GM12878 (cell line): ENCODE results near the gene CFL2. TPM values are rescaled to one million over a fixed set of nuclear protein-coding genes. Genes with fewer than 3 reads are reported as not detected.

Source experiments
- ATAC-seq: fragments of 200-7000 bp; cut with Tn5 transposase; 3 replicates; pipeline ENCODE4 v1.9.1; 2020; ENCODE audit warnings: mild to moderate bottlenecking, moderate library complexity
- BruUV-seq: library from RNA; stranded (reverse); fragments of 400-500 nt; replicated peaks from 2 replicates; lab custom pipeline; 2021; lab: Mats Ljungman, UMichigan
- CTCF ChIA-PET: fragments of 300-600 bp; sonication (Branson Sonifier 250); formaldehyde crosslinking; extraction: SDS; loops from one replicate; lab custom pipeline; 2021; ENCODE audit warnings: inconsistent platforms; lab: Yijun Ruan, JAX
- POLR2A ChIA-PET: fragments of 350-600 bp; formaldehyde crosslinking; extraction: SDS; loops from one replicate; lab custom pipeline; 2021; ENCODE audit warnings: inconsistent platforms; lab: Charles Lee
- RAD21 ChIA-PET: fragments of 300-600 bp; sonication (Branson Sonifier 250); formaldehyde crosslinking; loops from one replicate; lab custom pipeline; 2023; ENCODE audit warnings: antibody characterized with exemption; ENCODE audit not compliant: unreplicated experiment; lab: Charles Lee
- SMC1A ChIA-PET: fragments of 300-600 bp; sonication (Branson Sonifier 250); formaldehyde crosslinking; loops from one replicate; lab custom pipeline; 2023; ENCODE audit not compliant: unreplicated experiment, uncharacterized antibody; lab: Charles Lee
- DNase-seq: peaks from one replicate; pipeline ENCODE4 v3.0.0-alpha.2; 2011; ENCODE audit warnings: low read depth, low spot score
- FAIRE-seq: peaks from 3 replicates; lab custom pipeline; 2011; peaks lifted over from hg19 to GRCh38; lab: Jason Lieb, UNC
- H2AFZ ChIP-seq: 2 replicates; pipeline ENCODE4 v1.6.0; 2011; ENCODE audit warnings: low read depth, low read length, control low read depth; ENCODE audit not compliant: control insufficient read depth
- H3K27ac ChIP-seq: 2 replicates; pipeline ENCODE4 v1.5.1; 2011; ENCODE audit warnings: control low read depth; ENCODE audit not compliant: control insufficient read depth, insufficient read depth
- H3K27me3 ChIP-seq, 2 experiments: replicated peaks in 1 of 2; 2 replicates each; pipeline versions ENCODE4 v1.6.0 to v1.6.1; 2011; ENCODE audit warnings: low read length in 1 of 2; ENCODE audit not compliant: control insufficient read depth in 2 of 2, insufficient read depth in 2 of 2
- H3K36me3 ChIP-seq, 2 experiments: 2 replicates each; pipeline ENCODE4 v1.5.1; 2011; ENCODE audit warnings: low read length in 1 of 2; ENCODE audit not compliant: control insufficient read depth in 2 of 2, insufficient read depth in 2 of 2
- H3K4me1 ChIP-seq: 2 replicates; pipeline ENCODE4 v1.6.1; 2011; ENCODE audit warnings: mild to moderate bottlenecking, low read length, moderate library complexity, mixed read lengths; ENCODE audit not compliant: control insufficient read depth, insufficient read depth
- H3K4me2 ChIP-seq: 2 replicates; pipeline ENCODE4 v1.6.0; 2011; ENCODE audit warnings: control low read depth; ENCODE audit not compliant: control insufficient read depth, insufficient read depth
- H3K4me3 ChIP-seq: fragments of 200-600 bp; sonication (generic); 2 replicates; pipeline ENCODE4 v1.5.1; 2016
- H3K79me2 ChIP-seq: 2 replicates; pipeline ENCODE4 v1.6.0; 2011; ENCODE audit warnings: low read length; ENCODE audit not compliant: control insufficient read depth, insufficient read depth
- H3K9ac ChIP-seq: 2 replicates; pipeline ENCODE4 v1.8.0; 2011; ENCODE audit warnings: low read length, control low read depth, mixed read lengths; ENCODE audit not compliant: control insufficient read depth, insufficient read depth
- H3K9me3 ChIP-seq: replicated peaks from 3 replicates; pipeline ENCODE4 v1.5.1; 2011; ENCODE audit warnings: mild to moderate bottlenecking, low read length; ENCODE audit not compliant: control insufficient read depth, insufficient read depth
- H4K20me1 ChIP-seq: 2 replicates; pipeline ENCODE4 v1.6.0; 2011; ENCODE audit not compliant: control insufficient read depth, insufficient read depth
- BACH1 ChIP-seq: fragments of 450-650 bp; IDR thresholded peaks from 2 replicates; pipeline ENCODE4 v1.6.1; 2017; ENCODE audit warnings: mild to moderate bottlenecking, borderline replicate concordance
- CBFB ChIP-seq: IDR thresholded peaks from 2 replicates; pipeline ENCODE4 v1.6.1; 2016; ENCODE audit warnings: antibody characterized with exemption, low read depth
- HDGF ChIP-seq: fragments of 450-650 bp; IDR thresholded peaks from 2 replicates; pipeline ENCODE4 v1.6.1; 2016; ENCODE audit warnings: antibody characterized with exemption
- LARP7 ChIP-seq: fragments of 450-650 bp; IDR thresholded peaks from 2 replicates; pipeline ENCODE4 v1.6.1; 2017; ENCODE audit warnings: mild to moderate bottlenecking
- MEF2B ChIP-seq: fragments of 450-650 bp; IDR thresholded peaks from 2 replicates; pipeline ENCODE4 v1.6.1; 2018; ENCODE audit warnings: mild to moderate bottlenecking, moderate library complexity; ENCODE audit not compliant: partially characterized antibody, poor library complexity, severe bottlenecking
- MTA3 ChIP-seq: IDR thresholded peaks from 2 replicates; pipeline ENCODE4 v1.6.1; 2012; ENCODE audit warnings: low read length, inconsistent platforms, borderline replicate concordance
- MYB ChIP-seq: fragments of 150-350 bp; IDR thresholded peaks from 2 replicates; pipeline ENCODE4 v1.6.1; 2014; ENCODE audit warnings: mild to moderate bottlenecking, low read depth, low read length, borderline replicate concordance
- POLR2AphosphoS5 ChIP-seq: IDR thresholded peaks from 2 replicates; pipeline ENCODE4 v1.6.1; 2011; ENCODE audit warnings: mild to moderate bottlenecking, low read length, inconsistent platforms
- ZZZ3 ChIP-seq: IDR thresholded peaks from 2 replicates; pipeline ENCODE4 v1.6.1; 2011; ENCODE audit warnings: low read depth; ENCODE audit not compliant: control insufficient read depth, insufficient read length
- WGBS: methylation state at CpG from one replicate; pipeline ENCODE4 v1.1.6; 2016; ENCODE audit warnings: low lambda C conversion rate; ENCODE audit not compliant: insufficient replicate concordance, insufficient coverage; ENCODE audit errors: missing lambda C conversion rate; 5-methylcytosine and 5-hydroxymethylcytosine counted together
- in situ Hi-C: fragments of 300-500 bp; cut with MboI; formaldehyde crosslinking; loops from 9 replicates; pipeline ENCODE4 v1.14.3; 2018; ENCODE audit warnings: mixed read lengths
- intact Hi-C: fragments of 100-400 bp; cut with micrococcal nuclease; formaldehyde crosslinking; loops from one replicate; pipeline ENCODE4 v1.14.2; 2022; ENCODE audit not compliant: unreplicated experiment
- polyA plus RNA-seq, 11 experiments: library from polyadenylated mRNA; depleted of rRNA in 4 of 11; unstranded in 6 of 11; stranded (reverse) in 5 of 11; fragments of >200 nt; fragmentation: Nextera tagmentation in 4 of 11; fragmentation: Illumina TruSeq in 1 of 11; extraction: Ambion mirVana in 4 of 11; extraction: Trizol in 1 of 11; gene quantifications; 1 replicate in 1 of 11; 2 replicates in 10 of 11; pipeline versions ENCODE4 v1.2.1 to v1.2.3, GENCODE V29; 2011 to 2016; ENCODE audit warnings: inconsistent platforms in 2 of 11, missing spikeins in 2 of 11, low read depth in 1 of 11
- total RNA-seq, 4 experiments: library from RNA; depleted of rRNA in 3 of 4; stranded (reverse); fragments of >200 nt in 3 of 4; fragmentation: Illumina TruSeq in 1 of 4; extraction: Trizol in 1 of 4; gene quantifications; 2 replicates each; pipeline versions ENCODE4 v1.2.1 to v1.2.3, GENCODE V29; 2013 to 2021
- TF ChIP-seq, protein P1 (sequence below): fragments of 450-650 bp; IDR thresholded peaks from 2 replicates; pipeline ENCODE4 v1.6.1; 2017; ENCODE audit warnings: mild to moderate bottlenecking, low read depth, inconsistent platforms; ENCODE audit not compliant: poor library complexity, severe bottlenecking
- TF ChIP-seq, protein P2 (sequence below): fragments of 450-650 bp; formaldehyde crosslinking; IDR thresholded peaks from 2 replicates; pipeline ENCODE4 v1.4.0; 2022; ENCODE audit warnings: mild to moderate bottlenecking, moderate library complexity
- TF ChIP-seq, protein P3 (sequence below): fragments of 450-650 bp; formaldehyde crosslinking; IDR thresholded peaks from 2 replicates; pipeline ENCODE4 v1.5.0; 2022; ENCODE audit warnings: mild to moderate bottlenecking, missing genetic modification characterization
- TF ChIP-seq, protein P4 (sequence below): IDR thresholded peaks from 2 replicates; pipeline ENCODE4 v1.6.1; 2011; ENCODE audit warnings: mild to moderate bottlenecking, low read depth, low read length, moderate library complexity; ENCODE audit not compliant: insufficient replicate concordance

Gene CFL2
- total and polyA plus RNA-seq, 10 of the 15 experiments (the other 5 are each of a cell fraction or from before 2014, with no cell fraction given): 4.7 to 13.4 (median 8.4) TPM

DNA sequence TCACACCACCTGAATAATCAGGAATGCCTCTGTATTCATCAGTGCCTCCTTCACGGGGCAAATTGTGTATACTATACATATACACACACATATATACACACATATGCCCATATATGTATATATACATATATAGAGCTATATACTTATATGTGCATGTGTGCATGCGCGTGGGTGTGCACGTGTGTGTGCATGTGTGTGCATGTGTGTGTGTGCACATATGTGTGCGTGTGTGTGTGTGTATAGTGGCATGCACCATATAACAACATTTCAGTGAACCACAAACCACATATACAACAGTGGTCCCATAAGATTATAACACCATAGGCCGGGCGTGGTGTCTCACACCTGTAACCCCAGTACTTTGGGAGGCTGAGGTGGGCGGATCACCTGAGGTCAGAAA, 35.7 kb downstream of the CFL2 start:
- Histone ChIP-seq H4K20me1 (no peaks in the 10 kb centered on the region), H3K9ac (no peak overlapping the region), H2AFZ (no peak overlapping the region), H3K27me3 (no peaks in the 10 kb centered on the region), H3K9me3 (no peaks in the 10 kb centered on the region), H3K79me2 (no peaks in the 10 kb centered on the region), H3K36me3 (no peaks in the 10 kb centered on the region), H3K4me3 (no peak overlapping the region), H3K4me1 (no peaks in the 10 kb centered on the region), H3K4me2 (no peak overlapping the region), H3K27ac (no peak overlapping the region)
- CTCF ChIA-PET: interaction anchor here (2.8 kb wide), 1 partner anchor 44 kb away, joined by 15 read pairs; no protein-coding TSS in a partner anchor
- DNase-seq (no peak), ATAC-seq (no peak), FAIRE-seq (no peak)
- in situ Hi-C loops (no loop called here), intact Hi-C loops (no loop called here)
- RAD21 ChIA-PET: no interaction called here
- TF ChIP-seq ZZZ3 (no peak), MYB (no peak), POLR2AphosphoS5 (no peak), BACH1 (no peak), HDGF (no peak), CBFB (no peak), MEF2B (no peak), LARP7 (no peak), MTA3 (no peak)
- TF ChIP-seq, protein P1, sequence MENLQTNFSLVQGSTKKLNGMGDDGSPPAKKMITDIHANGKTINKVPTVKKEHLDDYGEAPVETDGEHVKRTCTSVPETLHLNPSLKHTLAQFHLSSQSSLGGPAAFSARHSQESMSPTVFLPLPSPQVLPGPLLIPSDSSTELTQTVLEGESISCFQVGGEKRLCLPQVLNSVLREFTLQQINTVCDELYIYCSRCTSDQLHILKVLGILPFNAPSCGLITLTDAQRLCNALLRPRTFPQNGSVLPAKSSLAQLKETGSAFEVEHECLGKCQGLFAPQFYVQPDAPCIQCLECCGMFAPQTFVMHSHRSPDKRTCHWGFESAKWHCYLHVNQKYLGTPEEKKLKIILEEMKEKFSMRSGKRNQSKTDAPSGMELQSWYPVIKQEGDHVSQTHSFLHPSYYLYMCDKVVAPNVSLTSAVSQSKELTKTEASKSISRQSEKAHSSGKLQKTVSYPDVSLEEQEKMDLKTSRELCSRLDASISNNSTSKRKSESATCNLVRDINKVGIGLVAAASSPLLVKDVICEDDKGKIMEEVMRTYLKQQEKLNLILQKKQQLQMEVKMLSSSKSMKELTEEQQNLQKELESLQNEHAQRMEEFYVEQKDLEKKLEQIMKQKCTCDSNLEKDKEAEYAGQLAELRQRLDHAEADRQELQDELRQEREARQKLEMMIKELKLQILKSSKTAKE: no peak
- TF ChIP-seq, protein P2, sequence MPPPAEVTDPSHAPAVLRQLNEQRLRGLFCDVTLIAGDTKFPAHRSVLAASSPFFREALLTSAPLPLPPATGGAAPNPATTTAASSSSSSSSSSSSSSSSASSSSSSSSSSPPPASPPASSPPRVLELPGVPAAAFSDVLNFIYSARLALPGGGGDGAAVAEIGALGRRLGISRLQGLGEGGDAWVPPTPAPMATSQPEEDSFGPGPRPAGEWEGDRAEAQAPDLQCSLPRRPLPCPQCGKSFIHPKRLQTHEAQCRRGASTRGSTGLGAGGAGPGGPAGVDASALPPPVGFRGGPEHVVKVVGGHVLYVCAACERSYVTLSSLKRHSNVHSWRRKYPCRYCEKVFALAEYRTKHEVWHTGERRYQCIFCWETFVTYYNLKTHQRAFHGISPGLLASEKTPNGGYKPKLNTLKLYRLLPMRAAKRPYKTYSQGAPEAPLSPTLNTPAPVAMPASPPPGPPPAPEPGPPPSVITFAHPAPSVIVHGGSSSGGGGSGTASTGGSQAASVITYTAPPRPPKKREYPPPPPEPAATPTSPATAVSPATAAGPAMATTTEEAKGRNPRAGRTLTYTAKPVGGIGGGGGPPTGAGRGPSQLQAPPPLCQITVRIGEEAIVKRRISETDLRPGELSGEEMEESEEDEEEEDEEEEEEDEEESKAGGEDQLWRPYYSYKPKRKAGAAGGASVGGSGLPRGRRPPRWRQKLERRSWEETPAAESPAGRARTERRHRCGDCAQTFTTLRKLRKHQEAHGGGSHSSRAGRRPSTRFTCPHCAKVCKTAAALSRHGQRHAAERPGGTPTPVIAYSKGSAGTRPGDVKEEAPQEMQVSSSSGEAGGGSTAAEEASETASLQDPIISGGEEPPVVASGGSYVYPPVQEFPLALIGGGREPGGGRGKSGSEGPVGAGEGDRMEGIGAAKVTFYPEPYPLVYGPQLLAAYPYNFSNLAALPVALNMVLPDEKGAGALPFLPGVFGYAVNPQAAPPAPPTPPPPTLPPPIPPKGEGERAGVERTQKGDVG (CRISPR knock-in tag): no peak
- TF ChIP-seq, protein P3, sequence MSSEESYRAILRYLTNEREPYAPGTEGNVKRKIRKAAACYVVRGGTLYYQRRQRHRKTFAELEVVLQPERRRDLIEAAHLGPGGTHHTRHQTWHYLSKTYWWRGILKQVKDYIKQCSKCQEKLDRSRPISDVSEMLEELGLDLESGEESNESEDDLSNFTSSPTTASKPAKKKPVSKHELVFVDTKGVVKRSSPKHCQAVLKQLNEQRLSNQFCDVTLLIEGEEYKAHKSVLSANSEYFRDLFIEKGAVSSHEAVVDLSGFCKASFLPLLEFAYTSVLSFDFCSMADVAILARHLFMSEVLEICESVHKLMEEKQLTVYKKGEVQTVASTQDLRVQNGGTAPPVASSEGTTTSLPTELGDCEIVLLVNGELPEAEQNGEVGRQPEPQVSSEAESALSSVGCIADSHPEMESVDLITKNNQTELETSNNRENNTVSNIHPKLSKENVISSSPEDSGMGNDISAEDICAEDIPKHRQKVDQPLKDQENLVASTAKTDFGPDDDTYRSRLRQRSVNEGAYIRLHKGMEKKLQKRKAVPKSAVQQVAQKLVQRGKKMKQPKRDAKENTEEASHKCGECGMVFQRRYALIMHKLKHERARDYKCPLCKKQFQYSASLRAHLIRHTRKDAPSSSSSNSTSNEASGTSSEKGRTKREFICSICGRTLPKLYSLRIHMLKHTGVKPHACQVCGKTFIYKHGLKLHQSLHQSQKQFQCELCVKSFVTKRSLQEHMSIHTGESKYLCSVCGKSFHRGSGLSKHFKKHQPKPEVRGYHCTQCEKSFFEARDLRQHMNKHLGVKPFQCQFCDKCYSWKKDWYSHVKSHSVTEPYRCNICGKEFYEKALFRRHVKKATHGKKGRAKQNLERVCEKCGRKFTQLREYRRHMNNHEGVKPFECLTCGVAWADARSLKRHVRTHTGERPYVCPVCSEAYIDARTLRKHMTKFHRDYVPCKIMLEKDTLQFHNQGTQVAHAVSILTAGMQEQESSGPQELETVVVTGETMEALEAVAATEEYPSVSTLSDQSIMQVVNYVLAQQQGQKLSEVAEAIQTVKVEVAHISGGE: no peak
- TF ChIP-seq, protein P4, sequence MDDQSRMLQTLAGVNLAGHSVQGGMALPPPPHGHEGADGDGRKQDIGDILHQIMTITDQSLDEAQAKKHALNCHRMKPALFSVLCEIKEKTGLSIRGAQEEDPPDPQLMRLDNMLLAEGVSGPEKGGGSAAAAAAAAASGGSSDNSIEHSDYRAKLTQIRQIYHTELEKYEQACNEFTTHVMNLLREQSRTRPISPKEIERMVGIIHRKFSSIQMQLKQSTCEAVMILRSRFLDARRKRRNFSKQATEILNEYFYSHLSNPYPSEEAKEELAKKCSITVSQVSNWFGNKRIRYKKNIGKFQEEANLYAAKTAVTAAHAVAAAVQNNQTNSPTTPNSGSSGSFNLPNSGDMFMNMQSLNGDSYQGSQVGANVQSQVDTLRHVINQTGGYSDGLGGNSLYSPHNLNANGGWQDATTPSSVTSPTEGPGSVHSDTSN: no peak
- POLR2A ChIA-PET: no interaction called here
- 65% methylated on average over 8 of the region's 8 CpGs for WGBS
- SMC1A ChIA-PET: interaction anchor here (0.6 to 1.3 kb wide), 2 partner anchors 9 to 45 kb away, joined by 3 to 5 read pairs; no protein-coding TSS in a partner anchor
- no TSS peak for BruUV-seq
